SKM-1 (cell line): Measurements from ENCODE around the gene CHDH.

Source experiments
- DNase-seq: peaks from one replicate; lab custom pipeline; 2025; ENCODE audit not compliant: unreplicated experiment; lab: John Stamatoyannopoulos, UW

CHDH gene

GRCh38 chr3:53764026-53764775 is 82.0 kb downstream of the CHDH start:
- no peak for DNase-seq

DNA sequence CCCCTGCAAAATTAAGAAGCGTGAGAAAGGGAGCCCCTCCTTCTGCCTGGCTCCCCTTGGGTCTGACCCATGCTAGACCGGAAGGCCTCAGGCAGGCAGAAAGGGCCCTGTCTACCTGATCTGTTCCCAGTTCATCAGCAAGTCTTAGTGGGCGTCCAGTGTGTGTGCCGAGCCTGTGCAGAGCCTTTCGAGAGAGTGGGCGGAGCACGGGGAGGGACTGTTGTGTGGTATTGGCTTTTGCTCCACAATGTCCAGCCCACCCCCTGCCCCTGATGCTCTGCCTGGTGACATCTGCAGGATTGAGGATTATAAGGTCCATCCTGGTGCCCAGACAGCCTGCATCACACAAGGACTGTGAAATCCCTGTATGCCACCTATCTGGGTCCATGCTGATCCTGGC is 82.9 kb downstream of the CHDH start:
- no peak for DNase-seq
